B cell (primary cell): ENCODE measurements around the gene EIF4ENIF1. TPM values are rescaled to one million over a fixed set of nuclear protein-coding genes. Genes with fewer than 3 reads are reported as not detected.

ENCODE experiments used
- ATAC-seq: fragments of 200-7000 bp; cut with Tn5 transposase; one replicate; pipeline ENCODE4 v1.10.0; 2021; ENCODE audit warnings: low read depth, mild to moderate bottlenecking, moderate number of reproducible peaks, moderate library complexity
- CTCF ChIA-PET: fragments of 350-600 bp; sonication (Branson Sonifier 250); formaldehyde crosslinking; loops from one replicate; lab custom pipeline; 2021; ENCODE audit warnings: antibody characterized with exemption, inconsistent platforms; lab: Charles Lee
- POLR2A ChIA-PET: fragments of 350-600 bp; sonication (Branson Sonifier 250); formaldehyde crosslinking; loops from one replicate; lab custom pipeline; 2021; ENCODE audit warnings: antibody characterized with exemption; lab: Charles Lee
- DNase-seq: peaks from one replicate; pipeline ENCODE4 v3.0.0; 2013
- H2AFZ ChIP-seq: 2 replicates; pipeline ENCODE4 v1.6.1; 2012; ENCODE audit warnings: mild to moderate bottlenecking, low read depth, low read length; ENCODE audit not compliant: insufficient read depth, poor library complexity, severe bottlenecking
- H3K27ac ChIP-seq, 2 donors: 1 replicate in 1 of 2; 2 replicates in 1 of 2; pipeline ENCODE4 v1.5.1; 2012 to 2013; ENCODE audit warnings: low read length in 2 of 2, mild to moderate bottlenecking in 2 of 2, moderate library complexity in 1 of 2
- H3K27me3 ChIP-seq, 4 experiments: fragments of 200-600 bp in 1 of 4; sonication (generic) in 1 of 4; replicated peaks in 1 of 4; 1 replicate in 2 of 4; 2 replicates in 2 of 4; pipeline versions ENCODE4 v1.6.1 to v1.7.0; 2013 to 2016; ENCODE audit warnings: low read length in 3 of 4, mild to moderate bottlenecking in 2 of 4, mixed read lengths in 1 of 4, moderate library complexity in 1 of 4; ENCODE audit not compliant: insufficient read depth in 4 of 4, control insufficient read depth in 3 of 4; ENCODE audit errors: control extremely low read depth in 1 of 4
- H3K36me3 ChIP-seq, 2 experiments: replicated peaks in 1 of 2; 1 replicate in 1 of 2; 2 replicates in 1 of 2; pipeline versions ENCODE4 v1.6.1 to v1.7.1; 2013; ENCODE audit warnings: low read length in 1 of 2; ENCODE audit not compliant: insufficient read depth in 2 of 2, control insufficient read depth in 1 of 2; ENCODE audit errors: control extremely low read depth in 1 of 2, extremely low read depth in 1 of 2
- H3K4me1 ChIP-seq, 2 donors: fragments of 200-600 bp in 1 of 2; sonication (generic) in 1 of 2; 1 replicate in 1 of 2; 2 replicates in 1 of 2; pipeline versions ENCODE4 v1.5.1 to v1.6.1; 2013 to 2017; ENCODE audit warnings: low read length in 2 of 2; ENCODE audit not compliant: control insufficient read depth in 2 of 2, insufficient read depth in 2 of 2
- H3K4me2 ChIP-seq: replicated peaks from 2 replicates; pipeline ENCODE3; 2012; ENCODE audit warnings: mild to moderate bottlenecking, low read depth, low read length; ENCODE audit not compliant: poor library complexity, severe bottlenecking
- H3K4me3 ChIP-seq, 5 experiments: fragments of 200-600 bp in 1 of 5; sonication (generic) in 1 of 5; 1 replicate in 3 of 5; 2 replicates in 2 of 5; pipeline versions ENCODE4 v1.5.1 to v1.7.0; 2011 to 2016; ENCODE audit warnings: low read length in 4 of 5, mild to moderate bottlenecking in 4 of 5, low read depth in 2 of 5, control low read depth in 1 of 5, moderate library complexity in 1 of 5; ENCODE audit not compliant: insufficient read depth in 1 of 5; ENCODE audit errors: control extremely low read depth in 1 of 5, extremely low read depth in 1 of 5
- H3K79me2 ChIP-seq: fragments of 200-600 bp; sonication (generic); one replicate; pipeline ENCODE4 v1.6.0; 2016; ENCODE audit warnings: low read length; ENCODE audit not compliant: control insufficient read depth, insufficient read depth
- H3K9ac ChIP-seq: fragments of 200-600 bp; sonication (generic); 2 replicates; pipeline ENCODE4 v1.6.1; 2017; ENCODE audit warnings: mild to moderate bottlenecking, low read length, moderate library complexity
- H3K9me3 ChIP-seq, 3 donors: one replicate each; pipeline versions ENCODE4 v1.6.1 to v1.7.1; 2013; ENCODE audit warnings: low read length in 2 of 3; ENCODE audit not compliant: control insufficient read depth in 2 of 3, insufficient read depth in 1 of 3; ENCODE audit errors: control extremely low read depth in 1 of 3
- H4K20me1 ChIP-seq: 2 replicates; pipeline ENCODE4 v1.6.0; 2012; ENCODE audit warnings: mild to moderate bottlenecking, low read length; ENCODE audit not compliant: insufficient read depth, control insufficient read depth, poor library complexity, severe bottlenecking
- H3K27ac Mint-ChIP-seq: one replicate; pipeline ENCODE4 v1.8.0; 2021; ENCODE audit warnings: mixed read lengths
- H3K27me3 Mint-ChIP-seq: one replicate; pipeline ENCODE4 v1.8.0; 2021; ENCODE audit warnings: mixed read lengths
- H3K4me1 Mint-ChIP-seq: one replicate; pipeline ENCODE4 v1.8.0; 2021; ENCODE audit warnings: mixed read lengths
- H3K4me3 Mint-ChIP-seq: one replicate; pipeline ENCODE4 v1.8.0; 2021; ENCODE audit warnings: mixed read lengths
- H3K9me3 Mint-ChIP-seq: one replicate; pipeline ENCODE4 v1.8.0; 2022; ENCODE audit warnings: mixed read lengths; ENCODE audit not compliant: insufficient read depth
- CTCF ChIP-seq: fragments of 200-600 bp; IDR thresholded peaks from one replicate; pipeline ENCODE4 v1.8.0; 2022; ENCODE audit warnings: antibody characterized with exemption, mild to moderate bottlenecking
- EZH2 ChIP-seq: IDR thresholded peaks from 2 replicates; pipeline ENCODE4 v1.6.1; 2012; ENCODE audit warnings: borderline replicate concordance, low read depth, mild to moderate bottlenecking, moderate library complexity, low read length; ENCODE audit not compliant: insufficient read depth, poor library complexity, severe bottlenecking
- WGBS: methylation state at CpG from one replicate; pipeline ENCODE4 v1.1.5; 2013; ENCODE audit warnings: missing lambda C conversion rate; ENCODE audit not compliant: insufficient coverage; 5-methylcytosine and 5-hydroxymethylcytosine counted together
- intact Hi-C: fragments of 100-400 bp; cut with micrococcal nuclease; formaldehyde crosslinking; loops from one replicate; pipeline ENCODE4 v1.10.0; 2022
- polyA plus RNA-seq: library from polyadenylated mRNA; depleted of rRNA; stranded (reverse); fragments of >200 nt; gene quantifications from 2 replicates; pipeline ENCODE4 v1.2.3, GENCODE V29; 2012
- total RNA-seq, 2 donors: library from RNA; stranded (reverse); fragments of 120-200 nt in 1 of 2; gene quantifications; 1 replicate in 1 of 2; 2 replicates in 1 of 2; pipeline versions ENCODE4 v1.2.3 to v1.2.4, GENCODE V29; 2013 to 2022

The EIF4ENIF1 gene
- total and polyA plus RNA-seq, 2 donors (not counting 1 experiment from before 2014, with no cell fraction given): 29.4 to 58.3 TPM

GRCh38 chr22:31400023-31400397 is 89.6 kb downstream of the EIF4ENIF1 start:
- Histone ChIP-seq H3K4me3 (peak overlapping the region; percentile 79 to 88 (median 85)), H3K79me2 (peaks cover 53% of the 10 kb centered on the region), H3K36me3 (peaks cover 0 to 16% of the 10 kb centered on the region in 2 experiments), H3K9ac (peak overlapping the region; percentile 95), H4K20me1 (peaks cover 12% of the 10 kb centered on the region), H3K9me3 (no peaks in the 10 kb centered on the region), H3K27ac (peak overlapping the region; percentile 27 to 89), H3K4me2 (peak overlapping the region; percentile 76), H2AFZ (peak overlapping the region; percentile 89), H3K4me1 (peaks cover 13 to 17% of the 10 kb centered on the region in 2 donors), H3K27me3 (no peaks in the 10 kb centered on the region)
- H3K4me3 Mint-ChIP-seq: peak overlapping the region; percentile 98
- intact Hi-C loops: no loop called here
- CTCF ChIA-PET: no interaction called here
- peak overlapping the region; percentile 95 for H3K27ac Mint-ChIP-seq
- no peak for ATAC-seq
- no peak for TF ChIP-seq EZH2
- TF ChIP-seq CTCF: no peak
- POLR2A ChIA-PET: interaction anchor here (1.3 kb wide), 1 partner anchor 262 kb away, joined by 3 read pairs; the partner anchor contains the start of gene PISD
- no peaks in the 10 kb centered on the region for H3K27me3 Mint-ChIP-seq
- WGBS: 3% methylated on average over 7 of the region's 11 CpGs
- peaks cover 21% of the 10 kb centered on the region for H3K4me1 Mint-ChIP-seq
- H3K9me3 Mint-ChIP-seq: no peaks in the 10 kb centered on the region
- DNase-seq: no peak

GRCh38 chr22:31399211-31400022 is 90.2 kb downstream of the EIF4ENIF1 start, which contains the start of gene DRG1:
DRG1 (plus strand) TSS chr22:31399604; CDS start chr22:31399684, 80 bp downstream.
- peak; percentile 99 for ATAC-seq
- H3K4me1 Mint-ChIP-seq: peaks cover 21% of the 10 kb centered on the region
- H3K79me2 ChIP-seq: peaks cover 50% of the 10 kb centered on the region
- peaks cover 12% of the 10 kb centered on the region for H4K20me1 ChIP-seq
- ChIA-PET POLR2A (interaction anchor here (0.6 to 1.6 kb wide), 7 partner anchors 53 to 293 kb away, joined by 3 to 19 read pairs (median 3); partner anchors contain the start of genes PATZ1, PIK3IP1 and PISD), CTCF (interaction anchor here (0.9 to 2.1 kb wide), 3 partner anchors 53 to 231 kb away, joined by 3 to 9 read pairs (median 8); partner anchors contain the start of gene PATZ1)
- peak; percentile 95 for DNase-seq
- peak within 1 kb of the TSS; percentile 95 for H3K9ac ChIP-seq
- under 1% methylated on average over 72 of the region's 72 CpGs for WGBS
- peak within 1 kb of the TSS; percentile 89 for H2AFZ ChIP-seq
- H3K27me3 ChIP-seq: no peaks in the 10 kb centered on the region
- peak within 1 kb of the TSS; percentile 76 for H3K4me2 ChIP-seq
- H3K9me3 ChIP-seq: no peaks in the 10 kb centered on the region
- TF ChIP-seq CTCF: no peak
- TF ChIP-seq EZH2: no peak
- H3K27me3 Mint-ChIP-seq: peaks cover 2% of the 10 kb centered on the region
- H3K36me3 ChIP-seq: peaks cover 0 to 12% of the 10 kb centered on the region in 2 experiments
- peak within 1 kb of the TSS; percentile 95 for H3K27ac Mint-ChIP-seq
- H3K27ac ChIP-seq: peak within 1 kb of the TSS; percentile 60 to 89
- H3K4me1 ChIP-seq: peaks cover 13 to 17% of the 10 kb centered on the region in 2 donors
- intact Hi-C loops: loop anchor here (1.0 to 2.0 kb wide), 9 partner anchors 52 to 431 kb away; partner anchors contain the start of genes EIF4ENIF1, LIMK2, MORC2 and PIK3IP1
- H3K4me3 Mint-ChIP-seq: peak within 1 kb of the TSS; percentile 98
- no peaks in the 10 kb centered on the region for H3K9me3 Mint-ChIP-seq
- peak within 1 kb of the TSS; percentile 79 to 88 (median 85) for H3K4me3 ChIP-seq
